ENCODE measurements around the gene SLC25A30.
A peak's percentile ranks its signal among the peaks of the same experiment; 100 is the strongest.

Gene SLC25A30, protein sequence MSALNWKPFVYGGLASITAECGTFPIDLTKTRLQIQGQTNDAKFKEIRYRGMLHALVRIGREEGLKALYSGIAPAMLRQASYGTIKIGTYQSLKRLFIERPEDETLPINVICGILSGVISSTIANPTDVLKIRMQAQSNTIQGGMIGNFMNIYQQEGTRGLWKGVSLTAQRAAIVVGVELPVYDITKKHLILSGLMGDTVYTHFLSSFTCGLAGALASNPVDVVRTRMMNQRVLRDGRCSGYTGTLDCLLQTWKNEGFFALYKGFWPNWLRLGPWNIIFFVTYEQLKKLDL

GRCh38 chr13:45417790-45418534 is at the start of gene SLC25A30:
Gene SLC25A30, minus strand, starts transcription at chr13:45418373. Its CDS starts 6,948 bp downstream, at chr13:45411425.
- DNase-seq, result peak; percentile 90 to 91

DNA sequence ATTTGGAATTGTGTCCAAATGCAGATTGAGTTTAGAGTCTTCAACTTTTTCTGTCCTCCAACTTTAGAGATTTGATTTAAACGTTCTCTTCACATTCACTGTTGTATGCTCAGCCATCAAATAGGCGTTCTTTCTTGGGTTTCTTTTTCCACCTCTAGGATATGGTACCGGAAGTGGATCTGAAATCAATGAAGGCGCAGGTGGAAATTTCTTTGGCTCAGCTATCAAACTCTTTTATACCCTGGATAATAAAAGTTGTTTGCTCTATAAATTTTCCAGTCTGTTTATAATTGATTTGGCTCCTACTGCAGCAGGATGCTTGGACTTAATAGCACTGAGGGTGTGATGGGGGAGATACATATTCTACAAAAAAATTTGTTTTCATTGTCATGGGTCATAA is 48.2 kb upstream of the SLC25A30 start:
- no peak for DNase-seq

GRCh38 chr13:45464687-45465453 is 46.7 kb upstream of the SLC25A30 start, which contains the start of gene COG3:
Gene COG3, plus strand, starts transcription at chr13:45464939. Its CDS starts 98 bp downstream, at chr13:45465037.
- DNase-seq, result peak; percentile 92 to 94

DNA sequence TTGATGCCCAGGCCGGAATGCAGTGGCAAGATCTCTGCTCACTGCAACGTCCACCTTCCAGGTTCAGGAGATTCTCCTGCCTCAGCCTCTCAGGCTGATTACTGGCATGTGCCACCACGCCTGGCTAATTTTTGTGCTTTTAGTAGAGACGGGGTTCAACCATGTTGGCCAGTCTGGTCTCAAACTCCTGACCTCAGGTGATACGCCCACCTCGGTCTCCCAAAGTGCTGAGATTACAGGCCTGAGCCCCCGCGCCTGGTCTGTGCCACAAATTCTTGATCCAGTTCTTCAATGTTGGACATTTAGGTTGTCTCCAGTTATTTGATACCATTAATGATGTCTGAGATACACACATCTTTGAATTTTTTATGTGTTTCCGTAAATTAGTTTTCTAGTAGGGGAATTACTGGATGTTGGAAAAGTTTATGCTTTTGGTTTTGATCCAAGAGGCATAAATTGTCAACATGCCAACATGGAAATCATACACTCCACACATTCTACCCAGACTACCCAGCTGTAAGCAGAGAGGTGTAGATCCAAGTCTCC is 46.0 kb upstream of the SLC25A30 start:
- DNase-seq, result no peak

DNA sequence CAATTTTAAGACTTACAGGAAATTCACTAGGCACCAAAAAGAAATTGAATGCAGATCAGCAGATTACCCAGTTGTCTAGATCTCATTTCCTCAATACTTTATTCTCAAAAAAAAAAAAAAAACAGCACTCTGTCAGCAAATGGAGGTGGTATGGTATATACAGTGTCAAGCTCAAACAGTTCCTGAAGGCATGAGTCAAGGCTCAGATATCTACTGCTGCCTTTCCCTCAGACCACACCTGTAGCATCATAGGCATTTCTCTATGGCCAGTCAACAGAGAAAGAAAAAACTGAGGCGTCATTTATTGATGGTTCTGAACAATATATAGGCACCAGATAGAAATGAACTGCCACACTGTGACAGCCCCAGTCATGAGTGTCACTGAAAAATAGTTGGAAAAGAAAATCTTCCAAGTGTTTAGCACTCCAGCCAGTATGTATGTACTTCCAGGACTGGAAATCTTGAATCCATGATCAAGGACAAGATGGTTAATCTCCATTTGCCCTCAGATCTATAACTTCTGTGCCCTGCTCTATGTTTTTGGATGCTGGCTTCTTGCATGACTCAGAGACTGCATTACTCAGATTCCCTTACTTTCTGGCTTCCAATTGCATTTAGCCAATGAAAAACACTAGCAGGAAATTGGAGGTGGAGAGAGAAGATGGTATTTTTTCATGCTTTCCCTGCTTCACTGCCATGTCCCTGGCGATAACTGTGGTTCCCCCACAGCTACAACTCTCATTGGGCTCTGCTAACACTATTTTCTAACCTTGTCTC is 38.2 kb upstream of the SLC25A30 start:
- no peak for DNase-seq

GRCh38 chr13:45454204-45454603 is 36.0 kb upstream of the SLC25A30 start:
- no peak for DNase-seq

- no peak for DNase-seq
Observed at GRCh38 chr13:45451282-45451681, 33.1 kb upstream of the SLC25A30 start.

DNA sequence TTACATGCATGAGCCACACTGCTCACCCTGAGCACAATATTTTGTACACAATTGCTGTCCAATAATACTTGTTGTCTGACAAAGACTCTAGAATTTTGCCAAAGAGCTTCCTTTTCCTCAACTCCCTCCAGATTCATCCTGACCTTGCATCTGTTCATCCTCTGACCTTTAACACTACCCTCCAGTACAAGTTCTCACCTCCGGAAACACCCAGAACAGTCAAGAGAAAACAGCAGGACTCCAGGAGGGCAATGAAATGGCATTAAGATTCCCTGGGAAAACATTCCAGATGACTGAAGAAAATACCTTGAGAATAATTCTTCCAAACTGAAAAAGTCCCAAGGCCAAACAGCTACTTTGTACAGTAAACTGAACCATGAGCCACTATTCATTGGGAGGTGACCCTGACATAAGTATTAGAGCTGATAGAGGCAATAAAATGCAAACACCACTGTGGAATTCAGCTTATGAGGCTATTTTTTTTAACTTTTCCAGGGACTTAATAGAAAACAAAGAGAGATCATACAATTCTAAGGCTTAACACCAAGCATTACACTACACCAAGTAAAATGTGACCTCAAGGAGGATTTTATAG is 30.9 kb upstream of the SLC25A30 start:
- DNase-seq, result no peak

DNA sequence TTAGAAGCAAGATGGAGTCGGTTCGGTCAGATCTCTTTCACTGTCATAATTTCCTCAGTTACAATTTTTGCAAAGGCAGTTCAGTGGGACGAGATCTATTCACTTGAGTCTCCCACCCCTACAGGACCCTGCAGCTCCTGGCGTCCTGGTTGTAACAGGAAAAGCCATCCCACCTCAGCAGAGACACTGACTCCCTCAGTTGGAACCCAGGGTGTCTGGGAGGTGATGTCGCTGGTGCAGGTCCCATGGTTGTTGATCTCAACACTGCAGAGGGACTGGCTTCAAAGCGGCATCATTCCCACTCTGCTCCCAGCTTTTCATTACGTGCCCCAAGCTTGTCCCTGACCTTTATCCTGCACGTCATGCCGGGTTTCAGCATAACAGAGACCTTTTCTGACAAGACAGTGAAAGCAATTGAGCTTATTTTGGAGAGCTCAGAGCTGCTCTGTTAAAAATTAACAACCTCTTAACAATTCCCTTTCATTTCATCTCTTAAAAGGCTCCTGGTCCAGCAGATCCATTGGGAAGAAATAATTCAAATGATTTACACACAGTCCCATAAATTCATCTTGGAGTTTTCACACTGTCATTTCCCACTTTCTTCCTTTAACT is 29.0 kb upstream of the SLC25A30 start:
- DNase-seq, result no peak

DNA sequence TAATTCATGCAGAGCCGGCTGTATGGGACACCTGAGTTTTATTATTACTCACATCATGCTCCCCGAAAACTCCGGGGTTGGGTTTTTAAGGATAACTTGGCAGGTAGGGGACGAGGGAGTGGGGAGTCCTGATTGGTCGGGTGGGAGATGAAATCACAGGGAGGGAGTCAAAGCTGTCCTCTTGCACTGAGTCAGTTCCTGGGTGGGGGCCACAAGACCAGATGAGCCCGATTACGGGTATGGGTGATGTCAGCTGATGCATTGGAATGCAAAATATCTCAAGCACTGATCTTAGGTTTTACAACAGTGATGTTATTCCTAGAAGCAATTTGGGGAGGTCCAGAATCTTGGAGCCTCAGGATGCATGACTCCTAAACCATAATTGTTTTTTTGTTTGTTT is 28.0 kb upstream of the SLC25A30 start:
- no peak for DNase-seq

- DNase-seq, result no peak
Observed at GRCh38 chr13:45445053-45445452, 26.9 kb upstream of the SLC25A30 start.

DNA sequence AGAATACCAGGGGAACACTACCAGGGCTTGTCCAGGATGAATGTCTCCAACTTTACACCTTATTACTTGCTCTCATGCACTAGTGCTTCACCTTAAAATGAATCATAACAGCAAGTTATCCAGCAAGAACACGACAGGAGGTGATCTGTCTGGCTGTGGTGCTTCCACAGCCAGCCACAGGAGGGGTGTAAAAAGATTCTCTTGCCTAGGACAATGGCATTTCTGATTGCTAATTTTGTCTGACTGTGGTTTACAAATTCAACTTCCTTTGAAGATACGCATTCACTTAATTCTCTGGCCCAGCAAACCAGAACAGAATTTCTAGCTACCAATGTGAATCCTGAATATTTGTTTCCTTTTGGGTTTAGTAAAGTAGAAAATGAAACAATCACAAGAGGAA is 23.5 kb upstream of the SLC25A30 start:
- DNase-seq, result no peak

DNA sequence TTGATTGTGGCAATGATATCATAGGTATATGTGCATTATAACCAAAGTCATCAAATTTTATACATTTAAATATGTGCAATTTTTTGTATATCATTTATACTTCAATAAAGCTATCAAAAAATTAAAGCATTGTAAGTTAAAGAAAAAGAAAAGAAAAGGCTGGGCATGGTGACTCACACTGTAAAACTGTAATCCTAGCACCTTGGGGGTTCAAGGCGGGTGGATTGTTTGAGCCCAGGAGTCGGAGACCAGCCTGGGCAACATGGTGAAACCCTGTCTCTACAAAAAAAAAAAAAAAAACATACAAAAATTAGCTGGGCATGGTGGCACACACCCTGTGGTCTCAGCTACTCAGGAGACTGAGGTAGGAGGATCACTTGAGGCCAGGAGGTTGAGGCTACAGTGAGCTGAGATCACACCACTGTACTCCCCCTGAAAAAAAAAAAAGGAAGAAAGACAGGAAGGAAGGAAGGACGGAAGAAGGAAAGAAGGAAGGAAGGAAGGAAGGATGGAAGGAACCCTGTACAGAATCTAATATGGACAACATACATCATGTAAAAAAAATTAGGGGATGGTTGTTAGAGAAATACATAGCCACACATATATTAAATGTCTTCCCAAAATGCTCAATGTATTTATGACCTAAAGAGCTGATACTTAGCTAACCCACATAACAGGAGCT is 21.7 kb upstream of the SLC25A30 start:
- no peak for DNase-seq

- DNase-seq, result no peak
Observed at GRCh38 chr13:45439008-45439407, 20.8 kb upstream of the SLC25A30 start.

- no peak for DNase-seq
Observed at GRCh38 chr13:45437947-45438346, 19.8 kb upstream of the SLC25A30 start.

GRCh38 chr13:45436953-45437352 is 18.8 kb upstream of the SLC25A30 start:
- DNase-seq, result no peak

GRCh38 chr13:45436332-45436731 is 18.2 kb upstream of the SLC25A30 start:
- no peak for DNase-seq

GRCh38 chr13:45434556-45435371 is 16.6 kb upstream of the SLC25A30 start:
- DNase-seq, result no peak

- no peak for DNase-seq
Observed at GRCh38 chr13:45433381-45433790, 15.2 kb upstream of the SLC25A30 start.
